ENCODE data around the gene BMP3. TPM values are rescaled to one million over a fixed set of nuclear protein-coding genes. Genes with fewer than 3 reads are reported as not detected.

The BMP3 gene
- polyA plus RNA-seq, 1 of the 3 experiments (the other 2 are of a cell fraction): 0.12 TPM

GRCh38 chr4:81031796-81032551 lies 1.5 kb downstream of the BMP3 start (continued):
- no peak for TF ChIP-seq EP300 (IDR thresholded peaks at IDR 0.05; ENCODE audit: borderline replicate concordance in 1 of 2, low read depth in 1 of 2, low read length in 1 of 2)
- no peak for TF ChIP-seq SIN3A (IDR thresholded peaks at IDR 0.05; ENCODE audit: borderline replicate concordance, low read depth, low read length)
- no peak for TF ChIP-seq NFIC (IDR thresholded peaks at IDR 0.05; ENCODE audit: borderline replicate concordance)
- no peak for TF ChIP-seq RAD21 (IDR thresholded peaks at IDR 0.05; ENCODE audit: low read length)

GRCh38 chr4:81032771-81033684 lies 2.5 kb downstream of the BMP3 start:
- ChIA-PET CTCF (no interaction called here), POLR2A (no interaction called here)
- no peak for TF ChIP-seq NFIC (IDR thresholded peaks at IDR 0.05; ENCODE audit: borderline replicate concordance)
- TF ChIP-seq, protein P1, sequence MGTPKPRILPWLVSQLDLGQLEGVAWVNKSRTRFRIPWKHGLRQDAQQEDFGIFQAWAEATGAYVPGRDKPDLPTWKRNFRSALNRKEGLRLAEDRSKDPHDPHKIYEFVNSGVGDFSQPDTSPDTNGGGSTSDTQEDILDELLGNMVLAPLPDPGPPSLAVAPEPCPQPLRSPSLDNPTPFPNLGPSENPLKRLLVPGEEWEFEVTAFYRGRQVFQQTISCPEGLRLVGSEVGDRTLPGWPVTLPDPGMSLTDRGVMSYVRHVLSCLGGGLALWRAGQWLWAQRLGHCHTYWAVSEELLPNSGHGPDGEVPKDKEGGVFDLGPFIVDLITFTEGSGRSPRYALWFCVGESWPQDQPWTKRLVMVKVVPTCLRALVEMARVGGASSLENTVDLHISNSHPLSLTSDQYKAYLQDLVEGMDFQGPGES (IDR thresholded peaks at IDR 0.05; ENCODE audit: low read depth, low read length): no peak
- no peak for TF ChIP-seq JUND (IDR thresholded peaks at IDR 0.05)
- no peak for TF ChIP-seq EP300 (IDR thresholded peaks at IDR 0.05; ENCODE audit: borderline replicate concordance in 1 of 2, low read depth in 1 of 2, low read length in 1 of 2)
- no peak for TF ChIP-seq RAD21 (IDR thresholded peaks at IDR 0.05; ENCODE audit: low read length)
- no peak for TF ChIP-seq FOXJ3 (CRISPR knock-in tag; IDR thresholded peaks at IDR 0.05)
- TF ChIP-seq, protein P2, sequence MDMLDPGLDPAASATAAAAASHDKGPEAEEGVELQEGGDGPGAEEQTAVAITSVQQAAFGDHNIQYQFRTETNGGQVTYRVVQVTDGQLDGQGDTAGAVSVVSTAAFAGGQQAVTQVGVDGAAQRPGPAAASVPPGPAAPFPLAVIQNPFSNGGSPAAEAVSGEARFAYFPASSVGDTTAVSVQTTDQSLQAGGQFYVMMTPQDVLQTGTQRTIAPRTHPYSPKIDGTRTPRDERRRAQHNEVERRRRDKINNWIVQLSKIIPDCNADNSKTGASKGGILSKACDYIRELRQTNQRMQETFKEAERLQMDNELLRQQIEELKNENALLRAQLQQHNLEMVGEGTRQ (IDR thresholded peaks at IDR 0.05; ENCODE audit: borderline replicate concordance, low read depth, low read length): no peak
- TF ChIP-seq GATA2 (CRISPR knock-in tag; IDR thresholded peaks at IDR 0.05): no peak
- no peak for TF ChIP-seq RXRA (IDR thresholded peaks at IDR 0.05; ENCODE audit: borderline replicate concordance, low read depth)
- TF ChIP-seq TCF12 (IDR thresholded peaks at IDR 0.05): no peak
- TF ChIP-seq TAF1 (IDR thresholded peaks at IDR 0.05; ENCODE audit: borderline replicate concordance, low read depth, low read length): no peak
- no peaks in the 10 kb centered on the region for H4K20me1 ChIP-seq (ENCODE audit: insufficient read depth)
- H3K79me2 ChIP-seq (ENCODE audit: insufficient read depth): no peaks in the 10 kb centered on the region
- H3K9me3 ChIP-seq: no peaks in the 10 kb centered on the region
- no peak overlapping the region for H3K4me3 ChIP-seq (ENCODE audit: low read depth in 2 of 2, low read length in 1 of 2)
- no peak overlapping the region for H3K9ac ChIP-seq
- H3K4me2 ChIP-seq: no peak overlapping the region
- H3F3A ChIP-seq (replicated peaks; ENCODE audit: insufficient read depth): no peaks in the 10 kb centered on the region
- peaks cover 58% of the 10 kb centered on the region for H3K27me3 ChIP-seq (ENCODE audit: insufficient read depth)
- no peak overlapping the region for H2AFZ ChIP-seq (ENCODE audit: low read depth)
- no peak for DNase-seq
- under 1% methylated on average over 4 of the region's 4 CpGs for WGBS (ENCODE audit: low lambda C conversion rate)
- H3K4me1 ChIP-seq (ENCODE audit: control insufficient read depth in 1 of 2, insufficient read depth in 2 of 2, low read depth in 1 of 2, low read length in 1 of 2): no peaks in the 10 kb centered on the region
- no peaks in the 10 kb centered on the region for H3K36me3 ChIP-seq (replicated peaks in 1 of 2; ENCODE audit: control insufficient read depth in 1 of 2, insufficient read depth in 2 of 2, low read length in 1 of 2)
- no peak overlapping the region for H3K27ac ChIP-seq (ENCODE audit: low read depth in 2 of 2, low read length in 1 of 2)
- no peaks in the 10 kb centered on the region for H3K9me2 ChIP-seq
